ENCODE results near the gene RFTN1. TPM values are rescaled to one million over a fixed set of nuclear protein-coding genes. Genes with fewer than 3 reads are reported as not detected.

Gene RFTN1
- total RNA-seq, 1 donor from 2014 or later, result 53.4 TPM

DNA sequence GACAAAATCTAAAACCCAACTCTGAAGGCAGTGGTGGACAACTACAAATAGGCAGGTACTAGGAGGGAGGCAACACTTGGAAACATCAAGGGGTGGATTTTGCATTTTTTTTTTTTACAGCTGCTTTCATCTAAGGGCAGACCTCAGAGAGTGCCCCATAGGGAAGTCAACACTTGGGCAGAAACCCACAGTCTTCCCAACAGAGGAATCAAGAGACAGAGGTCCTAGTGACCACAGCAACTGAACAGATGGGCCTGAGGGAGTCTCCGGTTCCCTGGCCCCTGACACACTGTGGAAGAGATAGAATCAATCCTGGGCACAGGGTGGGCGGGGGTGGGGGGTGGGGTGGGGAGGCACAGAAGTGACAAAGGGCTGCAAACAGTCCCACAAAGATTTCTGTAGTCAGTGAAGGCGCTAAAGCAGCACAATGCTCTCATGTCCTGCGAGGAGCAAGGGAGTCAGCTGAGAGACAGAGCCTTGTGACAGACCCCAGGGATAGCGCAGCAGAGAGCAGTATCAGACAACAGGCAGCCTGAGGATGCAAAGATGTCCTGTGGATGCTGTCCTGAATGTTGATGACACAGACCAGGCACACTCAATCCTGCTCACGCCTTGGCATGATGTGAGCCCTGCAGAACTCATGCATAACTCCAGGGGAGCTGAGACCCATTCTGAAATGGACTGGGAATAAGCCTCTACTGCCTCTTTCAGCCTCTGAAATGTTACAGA lies 6.9 kb upstream of the RFTN1 start:
- Mint-ChIP-seq H3K27ac (ENCODE audit: unreplicated experiment) (no peak overlapping the region), H3K9me3 (ENCODE audit: low read depth) (peaks cover 8% of the 10 kb centered on the region), H3K4me3 (ENCODE audit: unreplicated experiment) (no peak overlapping the region), H3K36me3 (ENCODE audit: low read depth) (peaks cover 1% of the 10 kb centered on the region), H3K4me1 (ENCODE audit: low read depth) (peaks cover 20% of the 10 kb centered on the region), H3K27me3 (ENCODE audit: low read depth) (no peaks in the 10 kb centered on the region)
- TF ChIP-seq, protein P1, sequence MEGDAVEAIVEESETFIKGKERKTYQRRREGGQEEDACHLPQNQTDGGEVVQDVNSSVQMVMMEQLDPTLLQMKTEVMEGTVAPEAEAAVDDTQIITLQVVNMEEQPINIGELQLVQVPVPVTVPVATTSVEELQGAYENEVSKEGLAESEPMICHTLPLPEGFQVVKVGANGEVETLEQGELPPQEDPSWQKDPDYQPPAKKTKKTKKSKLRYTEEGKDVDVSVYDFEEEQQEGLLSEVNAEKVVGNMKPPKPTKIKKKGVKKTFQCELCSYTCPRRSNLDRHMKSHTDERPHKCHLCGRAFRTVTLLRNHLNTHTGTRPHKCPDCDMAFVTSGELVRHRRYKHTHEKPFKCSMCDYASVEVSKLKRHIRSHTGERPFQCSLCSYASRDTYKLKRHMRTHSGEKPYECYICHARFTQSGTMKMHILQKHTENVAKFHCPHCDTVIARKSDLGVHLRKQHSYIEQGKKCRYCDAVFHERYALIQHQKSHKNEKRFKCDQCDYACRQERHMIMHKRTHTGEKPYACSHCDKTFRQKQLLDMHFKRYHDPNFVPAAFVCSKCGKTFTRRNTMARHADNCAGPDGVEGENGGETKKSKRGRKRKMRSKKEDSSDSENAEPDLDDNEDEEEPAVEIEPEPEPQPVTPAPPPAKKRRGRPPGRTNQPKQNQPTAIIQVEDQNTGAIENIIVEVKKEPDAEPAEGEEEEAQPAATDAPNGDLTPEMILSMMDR (IDR thresholded peaks at IDR 0.05), result no peak
- no peak for DNase-seq (ENCODE audit: low spot score)

DNA sequence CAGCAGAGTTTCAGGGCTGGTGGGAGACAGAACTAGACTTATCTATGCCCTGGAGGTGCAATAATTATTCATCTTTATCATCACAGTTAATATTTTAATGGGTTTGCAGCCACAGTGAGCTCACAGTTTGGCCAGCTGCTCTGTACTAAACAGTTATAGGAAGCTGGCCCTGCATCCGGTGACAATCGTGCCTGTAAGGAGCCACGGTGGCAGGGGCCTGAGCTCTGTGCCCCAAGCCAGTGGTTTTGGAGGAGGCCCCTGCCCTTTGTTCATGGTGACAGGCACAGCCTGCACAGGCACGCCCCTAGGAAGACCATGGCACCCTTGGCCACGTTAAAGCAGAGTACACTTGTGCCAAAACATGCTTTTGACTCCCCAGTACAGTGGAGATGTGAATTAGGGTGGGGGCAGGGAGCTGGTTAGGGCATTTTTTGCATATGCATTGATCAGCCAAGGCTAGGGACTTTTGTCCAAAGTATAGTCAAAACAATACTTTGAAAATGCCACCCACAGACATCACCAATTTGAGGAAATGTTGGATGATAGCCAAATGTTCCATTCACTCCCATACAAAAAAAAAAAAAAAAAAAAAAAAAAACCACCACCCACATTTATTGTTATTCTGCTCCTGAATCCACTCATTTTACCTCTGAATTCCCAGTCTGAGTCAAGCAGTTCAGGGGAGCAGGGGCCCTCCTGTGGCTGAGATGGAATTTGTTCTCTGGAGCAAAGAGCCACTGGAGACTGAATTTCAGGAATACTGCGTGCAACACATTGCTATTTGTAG lies 3.4 kb upstream of the RFTN1 start:
- Mint-ChIP-seq H3K27ac (ENCODE audit: unreplicated experiment) (no peak overlapping the region), H3K4me3 (ENCODE audit: unreplicated experiment) (no peak overlapping the region), H3K27me3 (ENCODE audit: low read depth) (no peaks in the 10 kb centered on the region), H3K9me3 (ENCODE audit: low read depth) (no peaks in the 10 kb centered on the region), H3K36me3 (ENCODE audit: low read depth) (no peaks in the 10 kb centered on the region), H3K4me1 (ENCODE audit: low read depth) (peaks cover 25% of the 10 kb centered on the region)
- TF ChIP-seq, protein P1 (IDR thresholded peaks at IDR 0.05), result peak; percentile 82
- no peak for DNase-seq (ENCODE audit: low spot score)

DNA sequence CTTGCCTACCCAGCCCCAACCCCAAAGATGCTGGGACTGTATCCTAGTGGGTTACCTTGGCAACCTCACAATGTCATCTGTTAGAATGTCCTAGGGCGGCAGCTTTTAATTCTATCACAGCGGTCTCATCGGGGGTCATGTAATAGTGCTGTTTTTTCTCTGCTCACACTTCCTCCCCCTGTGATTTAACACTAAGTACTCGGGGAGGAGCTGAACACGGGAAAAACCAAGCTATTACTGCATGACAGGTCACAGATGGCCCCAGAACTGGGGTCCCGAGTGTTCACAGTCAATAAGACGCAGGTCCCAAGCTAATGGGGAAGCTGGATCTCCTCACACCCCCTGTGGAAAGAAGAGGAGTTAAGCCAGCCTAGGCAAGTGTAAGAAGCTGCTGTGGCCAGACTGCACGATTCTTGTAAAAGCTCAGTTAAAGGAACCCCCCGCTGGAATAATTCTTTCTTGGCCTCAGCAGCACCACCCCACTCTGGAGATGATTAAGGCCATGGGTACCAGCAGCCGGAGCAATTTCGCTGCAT lies 2.5 kb upstream of the RFTN1 start:
- Mint-ChIP-seq H3K27me3 (ENCODE audit: low read depth) (no peaks in the 10 kb centered on the region), H3K4me3 (ENCODE audit: unreplicated experiment) (no peak overlapping the region), H3K4me1 (ENCODE audit: low read depth) (peaks cover 35% of the 10 kb centered on the region), H3K9me3 (ENCODE audit: low read depth) (no peaks in the 10 kb centered on the region), H3K36me3 (ENCODE audit: low read depth) (no peaks in the 10 kb centered on the region), H3K27ac (ENCODE audit: unreplicated experiment) (no peak overlapping the region)
- TF ChIP-seq, protein P1 (IDR thresholded peaks at IDR 0.05), result no peak
- DNase-seq (ENCODE audit: low spot score), result no peak

DNA sequence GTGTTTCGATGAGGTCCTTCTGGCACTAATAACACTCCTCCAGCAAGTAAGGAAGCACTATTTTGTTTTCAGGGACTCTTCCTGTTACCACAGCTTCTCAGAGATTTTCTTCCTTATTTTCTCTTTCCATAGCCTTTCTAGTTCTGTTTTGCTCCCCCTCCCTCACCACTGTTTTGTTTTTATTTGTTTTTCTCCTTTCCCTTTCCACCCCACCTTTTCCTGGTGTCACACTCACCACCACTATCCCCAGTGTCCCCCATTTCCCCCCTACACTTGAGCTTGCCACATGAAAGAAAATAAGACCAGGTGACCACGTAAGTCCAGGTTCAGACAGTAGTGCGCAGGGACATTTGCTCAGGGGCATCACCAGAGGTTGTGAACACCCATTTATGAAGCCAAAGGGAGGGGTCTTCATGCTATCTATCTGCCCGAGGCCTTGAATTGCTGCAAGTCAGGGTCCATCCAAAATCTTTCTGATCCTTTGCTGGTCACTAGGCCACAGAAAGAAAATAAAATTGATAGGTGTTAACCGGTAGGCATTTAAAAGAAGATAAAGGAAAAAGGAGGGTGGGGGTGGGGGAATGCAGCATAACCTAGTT lies 1.4 kb upstream of the RFTN1 start:
- no peak overlapping the region for H3K4me3 Mint-ChIP-seq (ENCODE audit: unreplicated experiment)
- H3K27me3 Mint-ChIP-seq (ENCODE audit: low read depth), result no peaks in the 10 kb centered on the region
- H3K9me3 Mint-ChIP-seq (ENCODE audit: low read depth), result no peaks in the 10 kb centered on the region
- TF ChIP-seq, protein P1 (IDR thresholded peaks at IDR 0.05), result no peak
- no peak overlapping the region for H3K27ac Mint-ChIP-seq (ENCODE audit: unreplicated experiment)
- no peaks in the 10 kb centered on the region for H3K36me3 Mint-ChIP-seq (ENCODE audit: low read depth)
- DNase-seq (ENCODE audit: low spot score), result no peak
- H3K4me1 Mint-ChIP-seq (ENCODE audit: low read depth), result peaks cover 46% of the 10 kb centered on the region
